HG03442 (cell line): Measurements from ENCODE around the gene GDA.
"Not testable (repeated sequence)": the region's sequence is repeated elsewhere in the genome, so short reads cannot be mapped to it uniquely, and the experiment has no call there.

ENCODE experiments used
- ATAC-seq: cut with Tn5 transposase; IDR thresholded peaks from one replicate; pipeline ENCODE4 v1.9.1; 2021; ENCODE audit warnings: mild to moderate bottlenecking, moderate library complexity; ENCODE audit not compliant: unreplicated experiment

The GDA gene

GRCh38 chr9:72204062-72204461 lies 54.8 kb downstream of the GDA start:
- ATAC-seq, result no peak

DNA sequence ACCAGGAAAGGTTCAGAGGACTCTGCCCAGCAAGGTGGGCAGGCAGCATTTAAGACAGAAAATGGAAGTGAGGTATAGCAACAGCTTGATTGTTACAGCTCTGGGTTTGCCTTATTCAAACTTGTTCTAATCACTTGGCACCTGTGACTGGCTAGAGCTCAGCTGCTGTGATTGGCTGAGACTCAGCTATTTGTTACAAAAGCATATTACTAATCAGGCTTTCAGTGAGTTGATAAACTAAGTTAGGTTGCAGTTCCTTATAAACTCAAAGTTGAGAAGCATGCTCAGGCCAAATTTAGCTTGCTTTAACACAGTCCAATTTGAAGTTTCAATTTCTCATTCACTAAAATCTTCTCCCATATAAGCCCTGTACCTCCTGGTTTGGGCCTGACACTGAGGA lies 56.3 kb downstream of the GDA start:
- peak; percentile 57 for ATAC-seq

DNA sequence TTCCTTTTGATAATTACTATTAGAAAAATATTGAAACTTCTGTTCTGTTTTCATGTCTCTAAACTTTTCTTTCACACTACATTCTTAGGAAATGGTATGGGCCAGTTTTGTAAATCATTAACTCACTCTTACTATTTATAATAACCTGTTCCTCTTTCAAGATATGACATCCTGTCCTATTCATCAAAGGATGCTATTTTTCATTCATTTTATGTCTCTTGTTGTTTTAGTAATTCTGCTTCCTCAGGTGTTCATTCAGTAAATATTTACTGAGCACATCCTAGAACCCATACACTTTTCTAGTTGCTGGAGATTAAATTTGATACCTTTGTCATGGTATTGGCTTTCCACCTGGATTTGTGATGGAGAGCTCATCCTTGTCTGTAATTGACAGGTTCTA lies 58.0 kb downstream of the GDA start:
- no peak for ATAC-seq

GRCh38 chr9:72210522-72210921 lies 61.3 kb downstream of the GDA start:
- ATAC-seq, result no peak

DNA sequence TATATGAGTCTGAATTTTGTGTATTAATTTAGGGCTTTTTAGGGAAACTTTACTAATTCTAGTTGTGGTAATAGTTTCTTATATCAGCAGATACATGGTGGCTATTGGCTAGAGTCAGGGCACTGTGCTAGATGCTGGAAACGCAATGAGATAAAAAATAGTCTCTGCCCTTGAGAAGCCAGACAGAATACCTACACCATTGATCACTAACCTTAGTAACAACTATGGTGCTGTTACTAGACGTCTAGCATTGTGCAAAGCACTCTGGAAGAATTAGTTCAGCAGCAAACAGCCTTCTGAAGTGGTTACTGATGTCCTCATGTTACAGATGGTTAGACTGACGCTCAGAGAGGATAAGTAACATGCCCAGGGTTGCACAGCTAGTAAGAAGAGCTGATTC lies 61.8 kb downstream of the GDA start:
- ATAC-seq, result no peak

GRCh38 chr9:72213906-72214305 lies 64.7 kb downstream of the GDA start:
- ATAC-seq, result no peak

- no peak for ATAC-seq
Observed at GRCh38 chr9:72217306-72217842, 68.1 kb downstream of the GDA start.

- ATAC-seq, result no peak
Observed at GRCh38 chr9:72220589-72220988, 71.3 kb downstream of the GDA start.

DNA sequence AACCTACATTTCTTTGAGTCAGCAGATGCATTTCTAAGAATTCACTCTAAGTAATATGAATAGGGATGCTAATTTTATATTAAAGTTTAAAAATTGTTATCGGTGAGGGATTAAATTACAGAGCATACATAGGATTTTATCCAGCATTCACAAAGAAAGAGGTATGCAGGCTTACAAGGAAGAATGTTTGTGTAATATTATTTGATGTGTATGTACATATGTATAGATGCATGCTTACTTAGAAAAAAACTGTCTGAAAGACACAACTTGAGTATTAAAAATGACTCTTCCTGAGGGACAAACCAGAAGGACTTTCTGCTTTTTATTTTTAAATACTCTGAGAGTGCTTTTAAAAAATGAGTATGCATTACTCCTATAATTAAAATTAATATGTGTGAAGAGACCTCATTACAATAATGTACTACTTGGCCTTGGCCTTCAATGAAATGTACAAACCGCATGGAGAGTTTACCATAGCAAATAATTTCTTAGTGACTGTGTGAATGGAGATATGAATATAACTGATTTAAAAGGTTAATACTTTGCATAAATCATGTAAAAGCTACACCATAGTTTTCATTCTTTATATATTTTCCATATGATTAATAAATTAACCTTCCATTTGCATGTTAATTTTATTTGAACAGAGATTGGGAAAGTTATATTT lies 77.0 kb downstream of the GDA start:
- ATAC-seq, result no peak

DNA sequence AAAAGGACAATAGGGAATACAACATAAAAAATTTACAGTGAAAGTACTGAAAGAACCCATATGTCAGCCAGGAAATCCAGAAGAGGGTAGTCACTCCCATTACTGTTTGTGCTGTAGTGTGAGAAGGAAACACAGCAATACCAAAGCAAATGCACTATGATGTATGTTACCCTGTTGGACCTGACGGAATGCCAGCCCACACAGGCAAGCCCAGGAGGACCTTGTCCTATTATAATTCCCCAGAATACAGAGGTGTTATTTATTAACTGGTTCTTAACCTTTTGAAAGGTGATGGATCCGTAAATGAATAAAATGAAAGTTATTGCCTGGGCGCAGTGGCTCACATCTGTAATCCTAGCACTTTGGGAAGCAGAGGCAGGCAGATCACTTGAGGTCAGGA lies 79.0 kb downstream of the GDA start:
- ATAC-seq, result no peak

DNA sequence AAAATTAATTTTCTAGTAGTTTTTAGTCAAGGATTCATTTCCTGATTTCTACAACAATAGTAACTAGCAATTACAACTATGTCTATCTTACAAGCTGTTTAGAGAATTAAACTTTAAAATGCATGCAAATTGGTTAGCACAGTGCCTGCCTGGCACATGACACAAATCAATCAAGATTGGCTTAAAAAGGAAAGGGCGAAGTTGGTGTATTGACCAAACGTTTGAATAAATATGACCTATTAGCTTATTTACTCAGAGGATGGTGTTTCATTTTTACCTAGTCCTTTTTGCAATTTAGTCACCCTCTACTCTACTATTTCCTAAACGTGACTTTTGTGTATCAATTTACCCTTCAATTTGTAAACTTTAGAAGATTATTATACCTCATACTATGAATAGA lies 83.5 kb downstream of the GDA start:
- no peak for ATAC-seq

DNA sequence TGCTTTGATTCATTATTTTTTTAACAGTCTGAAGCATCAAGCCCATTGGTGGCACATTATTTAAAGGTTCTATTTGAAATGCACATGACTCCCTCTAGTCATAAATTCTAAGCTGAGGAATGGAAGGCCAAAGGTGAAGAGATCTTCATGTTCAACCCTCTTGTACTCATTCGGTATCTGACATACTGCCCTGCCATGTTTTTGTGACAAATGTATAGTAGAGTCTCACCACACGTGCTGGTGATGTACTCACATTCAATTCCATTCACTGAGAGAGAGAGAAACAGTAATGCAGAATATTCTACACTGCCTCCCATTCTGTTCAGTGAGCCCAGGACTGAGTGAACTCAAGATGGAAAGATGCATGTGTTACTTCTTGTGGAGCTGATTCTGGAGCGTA lies 98.3 kb downstream of the GDA start:
- no peak for ATAC-seq

DNA sequence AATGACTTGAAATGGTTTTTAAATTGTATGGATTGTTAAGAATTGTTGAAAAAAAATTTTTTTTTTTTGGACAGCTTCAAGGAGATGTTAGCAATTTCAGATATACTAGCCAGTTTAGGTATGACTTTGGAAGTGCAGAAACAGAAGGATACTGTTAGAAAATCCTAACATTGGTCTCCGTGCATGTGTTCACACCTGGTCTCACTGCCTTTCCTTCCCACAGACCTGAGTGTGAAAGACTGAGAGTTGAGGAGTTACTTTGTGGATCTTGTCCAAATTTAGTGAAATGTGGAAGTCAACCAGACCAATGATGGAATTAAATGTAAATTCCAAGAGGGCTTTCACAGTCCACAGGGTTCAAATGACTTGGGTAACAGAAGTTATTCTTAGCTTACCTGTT lies 102.3 kb downstream of the GDA start:
- no peak for ATAC-seq

DNA sequence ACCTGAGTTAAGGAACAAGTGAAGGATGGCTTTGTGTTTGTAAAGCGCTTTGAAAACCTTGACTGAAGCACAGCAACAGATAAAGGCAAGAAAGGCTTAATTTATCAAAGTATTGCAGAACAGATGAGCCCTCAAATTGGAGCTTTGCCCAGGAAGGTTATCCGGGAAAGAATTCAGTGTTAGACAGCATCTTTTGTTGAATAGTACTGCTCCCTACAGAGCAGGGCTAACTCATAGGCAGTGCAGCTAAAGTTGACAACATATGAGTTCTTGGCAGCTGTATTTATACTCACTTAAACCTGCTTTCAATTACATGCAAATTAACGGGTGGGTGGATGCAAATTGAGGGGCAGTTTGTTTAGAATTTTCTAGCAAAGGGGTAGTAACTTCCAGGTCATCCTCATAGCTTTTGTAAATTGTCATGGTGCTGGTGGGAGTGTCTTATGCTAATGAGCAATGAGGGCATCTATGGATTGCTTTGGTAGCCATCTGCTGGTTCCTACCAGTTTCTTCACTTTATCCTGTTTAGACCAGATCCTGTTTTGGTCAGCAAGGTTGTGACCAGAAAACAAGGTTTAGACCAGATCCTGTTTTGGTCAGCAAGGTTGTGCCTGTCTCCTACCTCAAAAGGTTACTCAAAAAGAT lies 105.8 kb downstream of the GDA start:
- no peak for ATAC-seq

DNA sequence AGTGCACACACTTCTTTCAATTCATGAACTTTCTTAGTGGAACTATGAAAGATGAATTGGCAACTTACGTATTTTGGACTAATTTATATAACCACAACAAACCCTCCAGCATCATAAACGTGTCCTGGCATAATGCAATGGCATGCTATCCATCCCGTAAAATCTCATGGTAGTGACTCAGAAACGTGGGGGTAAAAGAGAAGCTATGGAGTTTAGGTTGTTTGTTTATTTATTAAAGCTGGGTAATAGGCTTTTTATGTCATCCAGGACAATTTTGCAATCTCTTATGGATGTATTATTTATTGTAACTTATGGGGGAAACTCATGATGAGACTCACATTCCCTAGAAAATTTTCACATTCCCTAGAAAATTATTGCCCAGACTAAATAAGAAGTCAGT lies 106.3 kb downstream of the GDA start:
- ATAC-seq, result no peak

- ATAC-seq, result no peak
Observed at GRCh38 chr9:72256931-72257330, 107.7 kb downstream of the GDA start.

DNA sequence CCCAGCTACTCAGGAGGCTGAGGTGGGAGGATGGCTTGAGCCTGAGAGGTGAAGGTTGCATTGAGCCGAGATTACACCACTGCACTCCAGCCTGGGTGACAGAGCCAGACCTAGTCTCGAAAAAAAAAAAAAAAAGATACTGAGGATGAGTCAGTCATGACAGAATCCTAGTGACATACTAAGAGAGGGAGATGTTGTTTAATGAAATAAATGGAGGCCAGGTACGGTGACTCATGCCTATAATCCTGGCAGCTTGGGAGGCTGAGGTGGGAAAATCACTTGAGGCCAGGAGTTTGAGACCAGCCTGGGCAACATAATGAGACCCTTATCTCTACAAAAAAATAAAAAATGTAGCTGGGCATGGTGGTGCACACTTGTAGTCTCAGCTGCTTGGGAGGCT lies 108.6 kb downstream of the GDA start:
- ATAC-seq, result no peak

DNA sequence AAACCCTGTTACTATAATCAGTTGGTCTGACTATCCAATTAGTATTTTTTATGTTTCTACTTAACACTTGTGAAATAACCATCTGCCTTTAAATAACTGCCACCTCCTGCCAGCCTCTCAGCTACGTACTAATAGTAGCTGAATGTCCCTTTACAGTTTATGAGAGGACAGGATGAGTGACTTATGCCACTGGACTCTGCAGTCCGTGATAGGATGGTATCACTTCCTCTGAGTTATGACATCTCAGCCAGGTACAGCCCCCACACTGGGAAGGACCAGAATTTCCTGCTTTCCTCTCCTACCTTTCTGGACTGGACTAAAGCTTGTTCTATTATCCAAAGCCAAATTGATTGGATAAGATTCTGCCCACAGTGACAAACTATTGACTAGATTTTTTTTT lies 112.8 kb downstream of the GDA start:
- ATAC-seq, result no peak

- no peak for ATAC-seq
Observed at GRCh38 chr9:72263572-72263971, 114.3 kb downstream of the GDA start.

DNA sequence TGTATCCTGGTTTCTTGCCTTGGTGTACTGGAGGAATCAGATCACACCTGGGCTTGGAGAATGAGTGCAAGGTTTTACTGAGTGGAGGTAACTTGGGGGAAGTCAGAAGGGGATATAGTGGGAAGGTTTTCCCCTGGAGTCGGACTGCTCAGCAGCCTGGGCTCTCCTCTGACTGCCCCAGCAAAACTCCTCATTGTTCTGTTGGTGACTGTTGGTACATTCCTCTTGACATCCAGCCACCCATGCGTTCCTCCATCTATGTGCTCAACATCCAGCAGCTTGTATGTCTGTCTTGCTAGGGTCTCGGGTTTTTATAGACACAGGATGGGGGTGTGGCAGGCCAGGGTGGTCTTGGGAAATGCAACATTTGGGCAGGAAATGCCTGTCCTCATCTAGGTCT lies 119.7 kb downstream of the GDA start:
- ATAC-seq, result no peak

DNA sequence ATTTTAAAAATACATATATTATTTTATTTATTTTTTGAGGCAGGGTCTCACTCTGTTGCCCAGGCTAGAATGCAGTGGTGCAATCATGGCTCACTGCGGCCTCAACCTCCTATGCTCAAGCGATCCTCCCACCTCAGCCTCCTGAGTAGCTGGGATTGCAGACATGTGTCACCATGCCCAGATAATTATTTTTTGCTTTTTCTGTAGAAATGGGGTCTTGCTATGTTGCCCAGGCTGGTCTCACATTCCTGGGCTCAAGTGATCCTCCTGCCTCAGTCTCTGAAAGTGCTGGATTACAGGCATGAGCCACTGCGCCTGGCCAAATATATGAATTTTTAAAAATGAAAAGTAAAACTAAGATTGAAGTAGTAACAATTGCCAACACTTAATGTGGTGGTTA lies 121.1 kb downstream of the GDA start:
- ATAC-seq, result not testable (repeated sequence)

DNA sequence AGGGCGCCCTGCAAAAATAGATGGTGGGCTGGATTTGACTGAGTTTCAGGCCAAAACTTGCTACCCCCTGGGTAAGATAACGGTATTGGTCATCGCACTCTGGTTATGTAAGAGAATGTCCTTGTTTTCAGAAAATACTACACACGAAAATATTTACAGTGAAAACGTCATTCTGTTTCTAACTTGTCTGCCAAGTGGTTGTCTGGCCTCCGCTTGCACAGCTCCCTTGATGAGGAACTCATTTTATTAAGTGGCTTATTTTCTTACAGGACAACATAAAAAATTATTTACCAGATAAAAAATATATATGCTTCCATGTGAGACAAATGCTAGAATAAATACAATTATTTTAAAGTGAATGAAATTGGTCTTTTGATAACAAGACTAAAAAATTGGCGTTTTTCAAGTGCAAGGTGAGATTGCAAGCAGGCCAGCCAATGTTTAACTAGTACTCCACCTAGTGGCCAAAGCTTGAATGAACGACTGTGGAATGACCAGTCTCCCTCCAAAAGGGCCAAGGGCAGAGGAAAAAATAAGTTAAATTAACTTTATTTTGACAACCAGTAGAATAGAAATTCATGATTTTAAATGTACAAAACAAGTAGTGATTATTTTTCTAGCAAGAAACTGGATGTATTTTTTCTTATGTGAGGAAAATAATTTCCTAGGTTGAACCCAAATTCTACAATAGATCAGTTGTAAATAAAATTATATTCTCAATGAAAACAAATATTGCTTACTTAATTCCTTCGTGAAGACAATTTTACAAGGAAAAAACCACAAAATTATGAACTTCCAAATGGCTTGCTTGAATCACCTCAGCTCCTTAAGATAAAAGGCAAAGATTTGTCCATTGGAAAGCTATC lies 122.6 kb downstream of the GDA start:
- ATAC-seq, result peak; percentile 64
